SK-N-SH treated with all-trans-retinoic acid at 6 μM for 48 hours (cell line): ENCODE results near the gene RNF144A.

ENCODE experiments used
- ATAC-seq: fragments of 200-7000 bp; cut with Tn5 transposase; 3 replicates; pipeline ENCODE4 v1.9.1; 2020; ENCODE audit warnings: mild to moderate bottlenecking, moderate library complexity
- CSDC2 ChIP-seq: fragments of 250-450 bp; sonication (Bioruptor Pico); IDR thresholded peaks from 2 replicates; pipeline ENCODE4 v1.5.0; 2020; ENCODE audit warnings: mild to moderate bottlenecking, moderate library complexity
- RARB ChIP-seq: fragments of 250-450 bp; sonication (Bioruptor Pico); IDR thresholded peaks from 2 replicates; pipeline ENCODE4 v1.8.0; 2021; ENCODE audit warnings: mild to moderate bottlenecking, moderate library complexity
- SNAI2 ChIP-seq: fragments of 250-450 bp; sonication (Bioruptor Pico); IDR thresholded peaks from 2 replicates; pipeline ENCODE4 v1.5.0; 2020; ENCODE audit warnings: mild to moderate bottlenecking, moderate library complexity
- TCF4 ChIP-seq: fragments of 250-450 bp; sonication (Bioruptor Pico); IDR thresholded peaks from 2 replicates; pipeline ENCODE4 v1.8.0; 2021; ENCODE audit warnings: mild to moderate bottlenecking, moderate library complexity, borderline replicate concordance
- TOX ChIP-seq: fragments of 250-450 bp; sonication (Bioruptor Pico); IDR thresholded peaks from 2 replicates; pipeline ENCODE4 v1.8.0; 2021; ENCODE audit warnings: mild to moderate bottlenecking, moderate library complexity, borderline replicate concordance
- ZFP3 ChIP-seq: fragments of 250-450 bp; sonication (Bioruptor Pico); IDR thresholded peaks from 2 replicates; pipeline ENCODE4 v1.5.0; 2020; ENCODE audit warnings: mild to moderate bottlenecking, moderate library complexity
- ZFP30 ChIP-seq: fragments of 450-650 bp; formaldehyde crosslinking; IDR thresholded peaks from 2 replicates; pipeline ENCODE4 v1.5.0; 2022; ENCODE audit warnings: mild to moderate bottlenecking, moderate library complexity
- ZNF565 ChIP-seq: fragments of 450-650 bp; formaldehyde crosslinking; conservative IDR thresholded peaks from 2 replicates; pipeline ENCODE4 v1.5.0; 2020; ENCODE audit warnings: low read depth, mild to moderate bottlenecking, moderate library complexity
- ZNF70 ChIP-seq: fragments of 450-650 bp; formaldehyde crosslinking; IDR thresholded peaks from 2 replicates; pipeline ENCODE4 v1.5.0; 2020; ENCODE audit warnings: mild to moderate bottlenecking, moderate library complexity
- ZNF8 ChIP-seq: fragments of 450-650 bp; formaldehyde crosslinking; IDR thresholded peaks from 2 replicates; pipeline ENCODE4 v1.5.0; 2020; ENCODE audit warnings: mild to moderate bottlenecking, moderate library complexity
- TF ChIP-seq, protein P1 (sequence below): fragments of 250-450 bp; sonication (Bioruptor Pico); IDR thresholded peaks from 2 replicates; pipeline ENCODE4 v1.5.0; 2020; ENCODE audit warnings: mild to moderate bottlenecking, moderate library complexity

RNF144A gene

DNA sequence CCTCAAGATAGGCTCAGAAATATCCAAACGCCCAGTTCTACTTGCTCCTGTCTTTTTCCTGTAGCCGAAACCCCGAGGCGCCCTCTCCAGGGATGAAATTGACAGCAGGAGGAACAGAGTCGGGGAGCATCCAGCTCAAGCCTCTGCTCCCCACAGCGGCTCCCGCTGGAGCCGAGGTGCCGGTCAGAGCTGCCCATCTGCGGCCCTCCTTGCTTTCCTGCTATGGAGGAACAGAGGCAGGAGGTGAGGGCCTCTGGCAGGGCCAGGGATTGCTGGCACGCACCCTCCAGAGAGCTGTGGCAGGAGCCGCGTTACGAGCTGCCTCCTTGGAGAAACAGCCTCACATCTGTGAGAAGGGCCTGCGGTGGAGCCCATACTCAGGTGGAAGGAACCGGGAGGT lies 172.1 kb downstream of the RNF144A start:
- TF ChIP-seq ZNF70 (CRISPR knock-in tag) (no peak), ZNF565 (CRISPR knock-in tag) (no peak), SNAI2 (CRISPR knock-in tag) (no peak), TCF4 (CRISPR knock-in tag) (no peak), CSDC2 (no peak), TOX (CRISPR knock-in tag) (no peak), ZNF8 (CRISPR knock-in tag) (no peak)
- TF ChIP-seq, protein P1, sequence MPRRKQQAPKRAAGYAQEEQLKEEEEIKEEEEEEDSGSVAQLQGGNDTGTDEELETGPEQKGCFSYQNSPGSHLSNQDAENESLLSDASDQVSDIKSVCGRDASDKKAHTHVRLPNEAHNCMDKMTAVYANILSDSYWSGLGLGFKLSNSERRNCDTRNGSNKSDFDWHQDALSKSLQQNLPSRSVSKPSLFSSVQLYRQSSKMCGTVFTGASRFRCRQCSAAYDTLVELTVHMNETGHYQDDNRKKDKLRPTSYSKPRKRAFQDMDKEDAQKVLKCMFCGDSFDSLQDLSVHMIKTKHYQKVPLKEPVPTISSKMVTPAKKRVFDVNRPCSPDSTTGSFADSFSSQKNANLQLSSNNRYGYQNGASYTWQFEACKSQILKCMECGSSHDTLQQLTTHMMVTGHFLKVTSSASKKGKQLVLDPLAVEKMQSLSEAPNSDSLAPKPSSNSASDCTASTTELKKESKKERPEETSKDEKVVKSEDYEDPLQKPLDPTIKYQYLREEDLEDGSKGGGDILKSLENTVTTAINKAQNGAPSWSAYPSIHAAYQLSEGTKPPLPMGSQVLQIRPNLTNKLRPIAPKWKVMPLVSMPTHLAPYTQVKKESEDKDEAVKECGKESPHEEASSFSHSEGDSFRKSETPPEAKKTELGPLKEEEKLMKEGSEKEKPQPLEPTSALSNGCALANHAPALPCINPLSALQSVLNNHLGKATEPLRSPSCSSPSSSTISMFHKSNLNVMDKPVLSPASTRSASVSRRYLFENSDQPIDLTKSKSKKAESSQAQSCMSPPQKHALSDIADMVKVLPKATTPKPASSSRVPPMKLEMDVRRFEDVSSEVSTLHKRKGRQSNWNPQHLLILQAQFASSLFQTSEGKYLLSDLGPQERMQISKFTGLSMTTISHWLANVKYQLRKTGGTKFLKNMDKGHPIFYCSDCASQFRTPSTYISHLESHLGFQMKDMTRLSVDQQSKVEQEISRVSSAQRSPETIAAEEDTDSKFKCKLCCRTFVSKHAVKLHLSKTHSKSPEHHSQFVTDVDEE (CRISPR knock-in tag): no peak
- TF ChIP-seq, all 23 proteins: peak for 0
- no peak for ATAC-seq

DNA sequence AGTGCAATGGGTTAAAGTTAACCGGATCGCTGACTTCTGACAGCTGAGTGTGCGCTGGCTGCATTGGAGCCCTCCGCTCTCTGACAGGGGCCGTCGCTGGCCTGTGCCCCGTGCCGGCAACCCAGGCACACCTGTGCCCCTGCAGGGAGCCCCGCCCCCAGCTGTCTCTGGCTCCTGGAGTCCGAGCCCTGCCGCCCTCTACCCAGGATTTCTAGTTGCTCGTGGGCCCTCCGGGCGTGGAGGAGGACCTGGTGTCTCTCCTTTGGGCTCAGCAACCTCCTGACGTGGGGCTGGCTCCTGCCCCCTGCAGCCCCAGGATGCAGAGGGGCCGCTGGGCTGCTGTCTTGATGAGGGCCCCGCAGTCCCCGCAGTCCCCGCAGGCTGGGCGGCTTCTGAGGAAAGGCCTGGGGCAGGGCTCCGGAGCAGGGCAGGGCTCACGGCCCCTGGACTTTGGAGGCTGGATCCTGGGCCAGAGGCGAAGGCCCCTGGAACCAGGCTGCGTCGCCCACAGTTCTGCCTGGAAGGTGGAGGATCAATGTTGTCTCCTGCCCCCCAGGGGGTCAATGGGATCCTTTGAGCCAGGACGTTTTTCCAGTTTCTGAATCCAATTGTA lies 172.8 kb downstream of the RNF144A start:
- ATAC-seq: no peak
- TF ChIP-seq ZNF565 (CRISPR knock-in tag): no peak
- no peak for TF ChIP-seq ZFP3 (CRISPR knock-in tag)
- TF ChIP-seq RARB (CRISPR knock-in tag): no peak
- TF ChIP-seq, all 23 proteins: peak for 0

DNA sequence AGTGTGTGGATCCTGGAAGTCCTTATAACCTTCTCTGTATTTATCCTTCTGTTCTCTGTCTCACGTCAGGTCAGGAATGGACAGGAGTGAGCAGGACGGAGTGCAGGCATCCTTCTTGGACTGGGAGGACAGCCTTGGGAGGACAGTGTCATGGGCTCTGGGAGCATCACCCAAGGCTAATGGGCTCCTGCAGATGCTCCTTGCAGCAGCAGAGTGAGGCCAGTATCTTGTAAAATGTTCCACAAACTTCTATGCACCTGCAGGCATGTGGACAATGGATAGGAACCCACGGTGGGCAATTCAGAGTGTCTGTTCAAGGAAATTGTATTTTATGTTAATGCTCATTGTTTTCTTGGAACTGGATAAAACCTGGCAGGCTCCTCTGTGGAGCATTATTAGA lies 176.2 kb downstream of the RNF144A start:
- TF ChIP-seq TOX (CRISPR knock-in tag) (no peak), ZFP30 (no peak), ZNF8 (CRISPR knock-in tag) (no peak)
- ATAC-seq: no peak
